ENCODE results near the gene SPRED2.
"Not testable (repeated sequence)": the region's sequence is repeated elsewhere in the genome, so short reads cannot be mapped to it uniquely, and the experiment has no call there.

Gene SPRED2

GRCh38 chr2:65325066-65325465 is 107.3 kb downstream of the SPRED2 start:
- Mint-ChIP-seq H3K27me3 (ENCODE audit: low read depth) (no peaks in the 10 kb centered on the region), H3K4me1 (peaks cover 10% of the 10 kb centered on the region), H3K36me3 (ENCODE audit: low read depth) (peaks cover 41% of the 10 kb centered on the region), H3K9me3 (no peaks in the 10 kb centered on the region), H3K4me3 (no peak overlapping the region), H3K27ac (no peak overlapping the region)
- no peak for TF ChIP-seq CTCF (IDR thresholded peaks at IDR 0.05; ENCODE audit: unreplicated experiment in 3 of 3)

- H3K27me3 Mint-ChIP-seq (ENCODE audit: low read depth) = no peaks in the 10 kb centered on the region
- peaks cover 51% of the 10 kb centered on the region for H3K36me3 Mint-ChIP-seq (ENCODE audit: low read depth)
- no peaks in the 10 kb centered on the region for H3K9me3 Mint-ChIP-seq
- H3K27ac Mint-ChIP-seq = no peak overlapping the region
- no peak for TF ChIP-seq CTCF (IDR thresholded peaks at IDR 0.05; ENCODE audit: unreplicated experiment in 3 of 3)
- H3K4me1 Mint-ChIP-seq = no peaks in the 10 kb centered on the region
- no peak overlapping the region for H3K4me3 Mint-ChIP-seq
Observed at GRCh38 chr2:65320946-65321345, 111.5 kb downstream of the SPRED2 start.

GRCh38 chr2:65320042-65320725 is 112.2 kb downstream of the SPRED2 start:
- TF ChIP-seq CTCF (IDR thresholded peaks at IDR 0.05; ENCODE audit: unreplicated experiment in 3 of 3) = no peak

GRCh38 chr2:65319674-65320041 is 112.7 kb downstream of the SPRED2 start:
- Mint-ChIP-seq H3K4me3 (no peak overlapping the region), H3K4me1 (no peaks in the 10 kb centered on the region), H3K9me3 (no peaks in the 10 kb centered on the region), H3K27ac (no peak overlapping the region), H3K27me3 (ENCODE audit: low read depth) (no peaks in the 10 kb centered on the region), H3K36me3 (ENCODE audit: low read depth) (peaks cover 51% of the 10 kb centered on the region)
- TF ChIP-seq CTCF (IDR thresholded peaks at IDR 0.05; ENCODE audit: unreplicated experiment in 3 of 3) = no peak

More at GRCh38 chr2:65320042-65320725, 112.2 kb downstream of the SPRED2 start:
- H3K27ac Mint-ChIP-seq = no peak overlapping the region
- peaks cover 51% of the 10 kb centered on the region for H3K36me3 Mint-ChIP-seq (ENCODE audit: low read depth)
- H3K4me1 Mint-ChIP-seq = no peaks in the 10 kb centered on the region
- no peaks in the 10 kb centered on the region for H3K27me3 Mint-ChIP-seq (ENCODE audit: low read depth)
- H3K9me3 Mint-ChIP-seq = no peaks in the 10 kb centered on the region
- no peak overlapping the region for H3K4me3 Mint-ChIP-seq

- no peaks in the 10 kb centered on the region for H3K27me3 Mint-ChIP-seq (ENCODE audit: low read depth)
- H3K27ac Mint-ChIP-seq = no peak overlapping the region
- no peaks in the 10 kb centered on the region for H3K9me3 Mint-ChIP-seq
- peaks cover 52% of the 10 kb centered on the region for H3K36me3 Mint-ChIP-seq (ENCODE audit: low read depth)
- H3K4me3 Mint-ChIP-seq = no peak overlapping the region
- no peaks in the 10 kb centered on the region for H3K4me1 Mint-ChIP-seq
- no peak for TF ChIP-seq CTCF (IDR thresholded peaks at IDR 0.05; ENCODE audit: unreplicated experiment in 3 of 3)
Observed at GRCh38 chr2:65319072-65319673, 113.2 kb downstream of the SPRED2 start.

GRCh38 chr2:65317841-65318240 is 114.6 kb downstream of the SPRED2 start:
- TF ChIP-seq CTCF (IDR thresholded peaks at IDR 0.05; ENCODE audit: unreplicated experiment in 3 of 3) = no peak
- Mint-ChIP-seq H3K36me3 (ENCODE audit: low read depth) (peaks cover 59% of the 10 kb centered on the region), H3K9me3 (no peaks in the 10 kb centered on the region), H3K27ac (no peak overlapping the region), H3K4me1 (peaks cover 5% of the 10 kb centered on the region), H3K4me3 (no peak overlapping the region), H3K27me3 (ENCODE audit: low read depth) (no peaks in the 10 kb centered on the region)

- H3K4me1 Mint-ChIP-seq; H3K9me3 Mint-ChIP-seq; H3K27ac Mint-ChIP-seq; H3K4me3 Mint-ChIP-seq; H3K27me3 Mint-ChIP-seq (ENCODE audit: low read depth): not testable (repeated sequence)
- H3K36me3 Mint-ChIP-seq (ENCODE audit: low read depth) = peaks cover 64% of the 10 kb centered on the region
Observed at GRCh38 chr2:65317351-65317750, 115.0 kb downstream of the SPRED2 start.
